CD8-positive, alpha-beta memory T cell (primary cell): ENCODE measurements around the gene ARV1. TPM values are rescaled to one million over a fixed set of nuclear protein-coding genes. Genes with fewer than 3 reads are reported as not detected.

Experiments used
- CTCF ChIA-PET: fragments of 350-600 bp; sonication (Branson Sonifier 250); formaldehyde crosslinking; loops from one replicate; lab custom pipeline; 2021; ENCODE audit warnings: antibody characterized with exemption; lab: Charles Lee
- POLR2A ChIA-PET: fragments of 350-600 bp; sonication (Branson Sonifier 250); formaldehyde crosslinking; loops from one replicate; lab custom pipeline; 2021; ENCODE audit warnings: antibody characterized with exemption; lab: Charles Lee
- DNase-seq, 5 donors: peaks; one replicate each; pipeline versions ENCODE4 v3.0.0 to v3.0.0-alpha.2; 2020 to 2022; ENCODE audit warnings: mixed read lengths in 1 of 5
- H3K27ac ChIP-seq: one replicate; pipeline ENCODE4 v1.7.0; 2013; ENCODE audit warnings: low read depth, mild to moderate bottlenecking, low read length, moderate library complexity
- H3K27me3 ChIP-seq: 2 replicates; pipeline ENCODE4 v1.7.0; 2013; ENCODE audit warnings: low read length, mild to moderate bottlenecking; ENCODE audit not compliant: insufficient read depth, poor library complexity, severe bottlenecking
- H3K36me3 ChIP-seq: 2 replicates; pipeline ENCODE4 v1.7.0; 2013; ENCODE audit warnings: mild to moderate bottlenecking, low read length, moderate library complexity; ENCODE audit not compliant: insufficient read depth
- H3K4me1 ChIP-seq: 2 replicates; pipeline ENCODE4 v1.7.0; 2013; ENCODE audit warnings: mild to moderate bottlenecking, low read length, moderate library complexity; ENCODE audit not compliant: insufficient read depth
- H3K4me3 ChIP-seq: 2 replicates; pipeline ENCODE4 v1.7.0; 2013; ENCODE audit warnings: mild to moderate bottlenecking, low read length
- H3K9me3 ChIP-seq: 2 replicates; pipeline ENCODE4 v1.7.0; 2013; ENCODE audit warnings: mild to moderate bottlenecking, low read length
- H3K27ac Mint-ChIP-seq, 8 donors: one replicate each; pipeline ENCODE4 v1.8.0; 2020 to 2021; ENCODE audit warnings: mixed read lengths in 8 of 8, mild to moderate bottlenecking in 6 of 8, inconsistent platforms in 3 of 8, moderate library complexity in 3 of 8
- H3K27me3 Mint-ChIP-seq, 2 donors: one replicate each; pipeline ENCODE4 v1.8.0; 2020 to 2021; ENCODE audit warnings: mixed read lengths in 2 of 2, mild to moderate bottlenecking in 1 of 2, moderate library complexity in 1 of 2
- H3K36me3 Mint-ChIP-seq, 3 donors: one replicate each; pipeline ENCODE4 v1.8.0; 2020 to 2021; ENCODE audit warnings: mixed read lengths in 3 of 3, inconsistent platforms in 1 of 3, mild to moderate bottlenecking in 1 of 3
- H3K4me1 Mint-ChIP-seq, 3 donors: one replicate each; pipeline ENCODE4 v1.8.0; 2020 to 2021; ENCODE audit warnings: mixed read lengths in 3 of 3, inconsistent platforms in 1 of 3, mild to moderate bottlenecking in 1 of 3
- H3K4me3 Mint-ChIP-seq, 7 donors: one replicate each; pipeline ENCODE4 v1.8.0; 2020 to 2021; ENCODE audit warnings: mixed read lengths in 7 of 7, mild to moderate bottlenecking in 6 of 7, moderate library complexity in 4 of 7, inconsistent platforms in 2 of 7
- H3K9me3 Mint-ChIP-seq, 5 donors: one replicate each; pipeline ENCODE4 v1.8.0; 2020 to 2022; ENCODE audit warnings: mixed read lengths in 5 of 5, mild to moderate bottlenecking in 3 of 5, moderate library complexity in 2 of 5, inconsistent platforms in 1 of 5
- polyA plus RNA-seq: library from polyadenylated mRNA; unstranded; fragments of 300-500 nt; fragmentation: Illumina TruSeq; gene quantifications from one replicate; pipeline ENCODE4 v1.2.3, GENCODE V29; 2021
- total RNA-seq, 2 experiments: library from RNA; stranded (reverse); gene quantifications; one replicate each; pipeline ENCODE4 v1.2.3, GENCODE V29; 2021

The ARV1 gene
- total RNA-seq: 10 to 100 TPM; 21.2 to 21.4 TPM
- 27.6 TPM for polyA plus RNA-seq

GRCh38 chr1:230978491-230979388 is at the start of gene ARV1, which contains the start of gene TTC13:
Gene ARV1 (plus strand): TSS chr1:230979094. CDS start chr1:230979106, 12 bp downstream.
Gene TTC13 (minus strand): TSS chr1:230978861. CDS start chr1:230978830, 31 bp downstream.
- Histone ChIP-seq H3K27me3 (no peaks in the 10 kb centered on the region), H3K4me3 (peak within 1 kb of the TSS; percentile 83), H3K36me3 (peaks cover 9% of the 10 kb centered on the region), H3K9me3 (no peaks in the 10 kb centered on the region), H3K4me1 (peaks cover 43% of the 10 kb centered on the region), H3K27ac (peak within 1 kb of the TSS; percentile 75)
- Mint-ChIP-seq H3K36me3 (peaks cover 0 to 26% (median 3%) of the 10 kb centered on the region in 3 donors), H3K4me3 (peak within 1 kb of the TSS; percentile 93 to 100 (median 96)), H3K9me3 (no peaks in the 10 kb centered on the region), H3K27ac (peak within 1 kb of the TSS; percentile 90 to 100 (median 98)), H3K27me3 (no peaks in the 10 kb centered on the region), H3K4me1 (peaks cover 42 to 56% (median 51%) of the 10 kb centered on the region in 3 donors)
- CTCF ChIA-PET: interaction anchor here (0.6 to 1.8 kb wide), 12 partner anchors 9 to 336 kb away, joined by 3 to 9 read pairs (median 4); no protein-coding TSS in a partner anchor
- POLR2A ChIA-PET: interaction anchor here (2.2 kb wide), 1 partner anchor 61 kb away, joined by 9 read pairs; the partner anchor contains the start of gene FAM89A
- DNase-seq: peak; percentile 94 to 97 (median 95)

GRCh38 chr1:230930986-230931385 is 47.9 kb upstream of the ARV1 start:
- Mint-ChIP-seq H3K27ac (peak overlapping the region in 1 of 8 donors; percentile 85), H3K9me3 (no peaks in the 10 kb centered on the region), H3K27me3 (no peaks in the 10 kb centered on the region), H3K4me3 (no peak overlapping the region), H3K4me1 (peaks cover 0 to 19% (median 4%) of the 10 kb centered on the region in 3 donors), H3K36me3 (peaks cover 0 to 82% (median 28%) of the 10 kb centered on the region in 3 donors)
- ChIA-PET CTCF (no interaction called here), POLR2A (no interaction called here)
- H3K27me3 ChIP-seq: no peaks in the 10 kb centered on the region
- no peaks in the 10 kb centered on the region for H3K4me1 ChIP-seq
- H3K4me3 ChIP-seq: no peak overlapping the region
- H3K36me3 ChIP-seq: peaks cover 16% of the 10 kb centered on the region
- no peaks in the 10 kb centered on the region for H3K9me3 ChIP-seq
- no peak for DNase-seq
- no peak overlapping the region for H3K27ac ChIP-seq

DNA sequence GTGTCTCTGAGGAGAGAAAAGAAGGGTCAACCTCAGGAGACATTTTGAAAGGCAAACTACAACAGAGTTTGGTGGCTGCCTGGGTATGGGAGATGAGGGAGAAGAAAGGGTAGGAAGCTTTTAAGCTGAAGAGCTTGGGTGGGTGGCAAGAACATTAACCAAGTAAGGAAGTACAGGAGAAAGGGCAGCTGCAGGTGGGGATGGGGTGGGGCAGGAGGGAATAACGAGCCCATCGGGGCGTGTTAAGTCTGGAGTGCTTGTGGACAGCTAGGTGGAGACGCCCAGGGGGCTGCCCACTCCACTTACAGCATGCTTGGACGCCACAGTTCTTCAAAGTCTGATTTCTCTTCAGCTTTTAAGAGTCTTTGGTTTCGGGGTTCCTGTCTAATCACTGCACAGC is 43.0 kb upstream of the ARV1 start:
- Histone ChIP-seq H3K36me3 (no peaks in the 10 kb centered on the region), H3K4me3 (no peak overlapping the region), H3K27ac (no peak overlapping the region), H3K4me1 (no peaks in the 10 kb centered on the region), H3K27me3 (no peaks in the 10 kb centered on the region), H3K9me3 (no peaks in the 10 kb centered on the region)
- Mint-ChIP-seq H3K9me3 (no peaks in the 10 kb centered on the region), H3K36me3 (peaks cover 0 to 86% (median 24%) of the 10 kb centered on the region in 3 donors), H3K27me3 (no peaks in the 10 kb centered on the region), H3K4me1 (peaks cover 7 to 44% (median 9%) of the 10 kb centered on the region in 3 donors), H3K4me3 (no peak overlapping the region), H3K27ac (peak overlapping the region in 6 of 8 donors; percentile 53 to 76 (median 64))
- no peak for DNase-seq
- POLR2A ChIA-PET: no interaction called here
- CTCF ChIA-PET: no interaction called here

DNA sequence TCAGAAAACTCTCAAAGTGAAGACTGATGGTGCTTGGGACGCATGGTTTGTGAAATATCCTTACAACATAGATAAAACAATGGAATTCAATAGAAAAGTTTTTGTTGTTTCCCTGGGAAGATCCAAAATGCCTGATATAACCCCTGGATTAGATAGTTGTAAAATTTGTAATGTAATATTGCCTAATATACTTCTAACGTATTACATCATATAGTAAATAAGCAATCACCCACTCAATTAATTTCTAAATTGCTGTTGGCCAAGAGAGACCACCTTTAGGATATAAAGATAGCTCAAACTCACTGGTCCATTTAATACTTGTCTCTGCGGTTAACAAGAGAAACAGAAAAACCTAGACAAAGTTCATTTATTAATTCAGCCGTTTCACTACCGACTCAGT is 42.4 kb upstream of the ARV1 start:
- ChIA-PET POLR2A (no interaction called here), CTCF (no interaction called here)
- no peaks in the 10 kb centered on the region for H3K27me3 Mint-ChIP-seq
- Histone ChIP-seq H3K4me1 (no peaks in the 10 kb centered on the region), H3K9me3 (no peaks in the 10 kb centered on the region), H3K36me3 (no peaks in the 10 kb centered on the region), H3K27me3 (no peaks in the 10 kb centered on the region), H3K27ac (no peak overlapping the region), H3K4me3 (no peak overlapping the region)
- H3K4me3 Mint-ChIP-seq: no peak overlapping the region
- no peaks in the 10 kb centered on the region for H3K9me3 Mint-ChIP-seq
- H3K4me1 Mint-ChIP-seq: peaks cover 7 to 46% (median 9%) of the 10 kb centered on the region in 3 donors
- H3K27ac Mint-ChIP-seq: peak overlapping the region in 5 of 8 donors; percentile 3 to 74 (median 61)
- DNase-seq: no peak
- H3K36me3 Mint-ChIP-seq: peaks cover 0 to 81% (median 21%) of the 10 kb centered on the region in 3 donors

GRCh38 chr1:230937371-230937770 is 41.5 kb upstream of the ARV1 start:
- Histone ChIP-seq H3K4me1 (no peaks in the 10 kb centered on the region), H3K27ac (no peak overlapping the region), H3K4me3 (no peak overlapping the region), H3K9me3 (no peaks in the 10 kb centered on the region), H3K27me3 (no peaks in the 10 kb centered on the region), H3K36me3 (no peaks in the 10 kb centered on the region)
- peaks cover 8 to 46% (median 9%) of the 10 kb centered on the region in 3 donors for H3K4me1 Mint-ChIP-seq
- peak overlapping the region in 4 of 8 donors; percentile 19 to 74 (median 40) for H3K27ac Mint-ChIP-seq
- no peak for DNase-seq
- no peaks in the 10 kb centered on the region for H3K27me3 Mint-ChIP-seq
- no peak overlapping the region for H3K4me3 Mint-ChIP-seq
- H3K36me3 Mint-ChIP-seq: peaks cover 0 to 76% (median 20%) of the 10 kb centered on the region in 3 donors
- H3K9me3 Mint-ChIP-seq: no peaks in the 10 kb centered on the region
- ChIA-PET CTCF (no interaction called here), POLR2A (no interaction called here)

DNA sequence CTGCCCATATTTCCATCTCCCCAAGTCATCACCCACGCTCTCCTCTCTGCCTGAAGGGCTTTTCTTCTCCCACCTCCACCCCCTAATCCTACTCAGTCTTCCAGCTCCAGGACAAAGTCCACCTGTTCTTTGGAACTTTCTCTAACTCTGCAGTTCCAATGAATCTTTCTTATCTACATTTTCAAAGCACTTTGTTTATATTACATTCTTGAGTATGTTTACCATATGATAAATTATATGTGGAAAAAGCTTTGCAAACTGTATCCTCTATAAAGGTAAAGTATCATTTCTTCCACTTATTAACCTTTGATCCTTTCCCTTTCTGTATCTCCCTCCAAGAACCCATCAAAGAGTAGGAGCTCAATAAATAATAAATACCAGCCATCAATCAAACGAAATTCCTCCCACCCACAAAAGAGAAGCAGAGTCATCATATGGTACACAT is 39.9 kb upstream of the ARV1 start:
- no peak for DNase-seq
- Histone ChIP-seq H3K27me3 (no peaks in the 10 kb centered on the region), H3K9me3 (no peaks in the 10 kb centered on the region), H3K4me1 (no peaks in the 10 kb centered on the region), H3K4me3 (no peak overlapping the region), H3K36me3 (peaks cover 5% of the 10 kb centered on the region), H3K27ac (no peak overlapping the region)
- peaks cover 7 to 68% (median 18%) of the 10 kb centered on the region in 3 donors for H3K36me3 Mint-ChIP-seq
- no peaks in the 10 kb centered on the region for H3K27me3 Mint-ChIP-seq
- H3K9me3 Mint-ChIP-seq: no peaks in the 10 kb centered on the region
- POLR2A ChIA-PET: interaction anchor here (1.1 kb wide), 1 partner anchor 23 kb away, joined by 3 read pairs; no protein-coding TSS in a partner anchor
- CTCF ChIA-PET: no interaction called here
- peaks cover 11 to 46% (median 12%) of the 10 kb centered on the region in 3 donors for H3K4me1 Mint-ChIP-seq
- H3K27ac Mint-ChIP-seq: peak overlapping the region in 6 of 8 donors; percentile 6 to 88 (median 52)
- H3K4me3 Mint-ChIP-seq: no peak overlapping the region

- Histone ChIP-seq H3K4me1 (no peaks in the 10 kb centered on the region), H3K4me3 (no peak overlapping the region), H3K9me3 (no peaks in the 10 kb centered on the region), H3K27me3 (no peaks in the 10 kb centered on the region), H3K36me3 (peaks cover 7% of the 10 kb centered on the region), H3K27ac (no peak overlapping the region)
- POLR2A ChIA-PET: interaction anchor here (1.1 kb wide), 1 partner anchor 22 kb away, joined by 3 read pairs; no protein-coding TSS in a partner anchor
- Mint-ChIP-seq H3K27me3 (no peaks in the 10 kb centered on the region), H3K4me1 (peaks cover 11 to 40% (median 12%) of the 10 kb centered on the region in 3 donors), H3K9me3 (no peaks in the 10 kb centered on the region), H3K27ac (peak overlapping the region in 2 of 8 donors; percentile 3 to 75), H3K36me3 (peaks cover 9 to 69% (median 19%) of the 10 kb centered on the region in 3 donors), H3K4me3 (no peak overlapping the region)
- CTCF ChIA-PET: no interaction called here
- DNase-seq: no peak
Observed at GRCh38 chr1:230939806-230940489, 38.9 kb upstream of the ARV1 start.
